GM19372 (cell line): ENCODE measurements around the gene CDC42EP5.
A peak's percentile ranks its signal among the peaks of the same experiment; 100 is the strongest.
"Not testable (repeated sequence)": the region's sequence is repeated elsewhere in the genome, so short reads cannot be mapped to it uniquely, and the experiment has no call there.

Experiments
- ATAC-seq: cut with Tn5 transposase; IDR thresholded peaks from one replicate; pipeline ENCODE4 v1.9.1; 2021; ENCODE audit warnings: mild to moderate bottlenecking, low read depth, moderate library complexity; ENCODE audit not compliant: unreplicated experiment

The CDC42EP5 gene

DNA sequence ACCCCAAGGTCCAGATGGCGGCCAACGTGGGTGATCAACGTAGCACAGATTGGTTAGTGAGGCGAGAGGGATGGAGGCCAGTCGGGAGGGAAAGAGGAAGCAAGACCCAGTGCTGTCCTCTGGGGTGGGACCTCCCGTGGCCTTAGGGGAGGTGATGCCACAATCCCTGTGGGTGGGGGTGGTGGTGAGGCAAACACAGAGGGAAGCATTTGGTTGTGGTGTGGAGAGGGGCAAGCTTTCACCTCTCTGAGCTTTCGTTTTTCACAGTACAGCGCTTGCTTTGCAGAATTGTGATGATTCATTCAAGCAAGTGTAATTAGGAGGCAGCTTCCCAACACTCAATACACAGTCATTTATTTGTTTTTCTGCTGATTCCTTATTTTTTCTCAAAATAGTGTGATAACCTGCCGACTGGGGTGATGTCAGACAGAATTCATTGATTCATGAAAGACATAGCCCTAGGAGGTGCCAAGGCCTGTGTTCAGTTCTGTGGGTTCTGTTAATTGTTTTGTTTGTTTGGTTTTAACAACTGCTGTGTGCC, 21.7 kb downstream of the CDC42EP5 start:
- no peak for ATAC-seq

DNA sequence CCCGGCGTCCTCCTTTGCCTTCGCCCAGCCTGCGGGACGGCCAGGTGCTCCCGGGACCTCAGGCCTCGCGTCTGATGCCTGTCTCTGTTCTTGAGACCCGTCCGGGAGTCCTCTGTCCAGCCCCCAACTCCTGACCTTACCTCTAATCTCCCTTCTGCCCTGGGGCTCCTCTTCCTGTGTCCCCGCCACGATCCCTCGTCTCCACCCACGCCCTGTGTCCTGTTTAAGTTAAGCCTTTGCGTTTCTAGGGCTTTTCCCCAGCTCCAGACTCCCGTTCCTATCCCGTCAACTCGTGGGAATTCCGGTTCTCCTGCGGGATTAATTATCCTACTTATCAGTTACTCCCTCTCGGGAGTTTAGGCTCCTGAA, 23.4 kb downstream of the CDC42EP5 start:
- no peak for ATAC-seq

DNA sequence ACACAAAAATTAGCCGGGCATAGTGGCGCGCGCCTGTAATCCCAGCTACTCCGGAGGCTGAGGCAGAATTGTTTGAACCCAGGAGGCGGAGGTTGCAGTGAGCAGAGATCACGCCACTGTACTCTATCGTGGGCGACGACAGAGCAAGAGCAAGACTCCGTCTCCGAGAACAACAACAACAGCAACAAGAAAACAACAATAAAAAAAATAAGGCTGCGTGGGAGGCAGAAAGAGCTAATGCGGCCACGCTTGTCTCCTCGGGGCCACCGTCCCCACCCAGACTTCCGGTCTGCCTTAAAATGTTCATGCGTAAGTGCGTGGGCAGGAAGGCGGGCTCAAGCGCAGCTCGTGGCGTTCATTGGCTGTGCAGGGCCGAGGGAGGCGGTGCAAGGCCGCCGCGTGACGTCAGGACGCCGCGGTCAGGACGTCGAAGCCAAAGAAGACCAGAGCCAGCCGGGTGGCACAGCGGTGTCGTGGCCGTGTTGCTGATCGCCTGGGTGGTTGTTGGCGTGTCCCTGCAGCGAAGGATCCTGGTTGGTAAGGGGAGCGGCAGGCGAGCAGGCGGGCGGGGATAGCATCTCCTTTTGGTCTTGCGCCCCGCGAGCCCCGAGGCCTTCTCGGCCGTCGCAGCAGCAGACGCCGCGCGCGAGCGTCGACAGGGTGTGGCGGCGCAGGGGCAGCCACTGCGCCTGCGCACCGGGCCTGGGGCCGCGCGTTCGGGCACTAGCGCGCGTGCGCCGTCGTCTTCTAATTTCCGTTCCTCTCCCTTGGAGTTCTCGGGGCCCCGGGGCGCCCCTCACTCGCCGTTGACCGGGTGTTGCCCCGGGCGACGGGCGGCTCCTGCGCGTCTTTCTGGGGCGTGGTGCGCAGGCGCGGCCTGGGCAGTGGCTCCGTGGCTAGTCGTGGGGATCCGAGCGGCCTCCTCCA, 24.1 kb downstream of the CDC42EP5 start, which contains the start of gene LENG8:
Gene LENG8 (plus strand): TSS at position 426 of the 927 bp plus-strand sequence. CDS start 2,146 bp downstream, outside the sequence.
- peak; percentile 83 for ATAC-seq

DNA sequence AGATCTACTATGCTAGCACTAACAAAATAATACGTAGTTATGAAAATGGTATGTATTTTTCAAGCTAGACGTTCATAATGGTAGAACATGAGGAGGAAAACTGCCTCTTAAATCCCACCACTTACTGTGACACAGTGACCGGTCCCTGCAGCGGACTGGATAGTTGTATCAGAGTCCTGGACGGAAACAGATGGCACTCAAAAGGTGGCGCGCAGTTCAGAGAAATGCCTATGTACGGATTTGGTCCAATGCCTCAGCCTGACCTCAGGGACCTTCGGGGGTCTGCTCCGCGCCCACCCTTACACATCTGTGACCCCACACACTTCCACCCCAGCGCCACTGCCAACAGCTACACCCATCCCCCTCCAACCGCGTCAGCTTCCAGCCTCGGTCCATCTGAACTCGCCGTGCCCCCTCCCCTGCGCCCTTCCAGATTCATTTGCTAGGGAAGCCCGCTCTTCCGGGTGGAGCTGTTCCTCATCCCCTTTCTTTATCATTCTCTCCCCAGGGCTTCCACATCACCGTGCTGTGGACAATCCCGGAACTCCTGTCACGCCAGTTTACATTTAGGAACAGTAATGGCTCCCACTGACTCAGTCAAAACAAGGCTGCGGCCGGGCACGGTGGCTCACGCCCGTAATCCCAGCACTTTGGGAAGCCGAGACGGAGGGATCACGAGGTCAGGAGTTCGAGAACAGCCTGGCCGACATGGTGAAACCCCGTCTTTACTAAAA, 24.9 kb downstream of the CDC42EP5 start:
- ATAC-seq, result no peak

DNA sequence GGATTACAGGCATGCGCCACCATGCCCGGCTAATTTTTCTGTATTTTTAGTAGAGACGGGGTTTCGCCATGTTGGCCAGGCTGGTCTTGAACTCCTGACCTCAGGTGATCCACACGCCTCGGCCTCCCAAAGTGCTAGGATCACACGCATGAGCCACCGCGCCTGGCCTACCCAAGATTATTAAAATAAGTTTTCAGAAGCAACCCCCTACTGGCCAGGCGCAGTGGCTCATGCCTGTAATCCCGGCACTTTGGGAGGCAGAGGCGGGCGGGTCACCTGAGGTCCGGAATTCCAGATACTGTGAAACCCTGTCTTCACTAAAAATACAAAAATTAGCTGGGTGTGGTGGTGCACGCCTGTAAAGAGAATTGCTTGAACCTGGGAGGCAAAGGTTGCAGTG, 26.7 kb downstream of the CDC42EP5 start:
- not testable (repeated sequence) for ATAC-seq

DNA sequence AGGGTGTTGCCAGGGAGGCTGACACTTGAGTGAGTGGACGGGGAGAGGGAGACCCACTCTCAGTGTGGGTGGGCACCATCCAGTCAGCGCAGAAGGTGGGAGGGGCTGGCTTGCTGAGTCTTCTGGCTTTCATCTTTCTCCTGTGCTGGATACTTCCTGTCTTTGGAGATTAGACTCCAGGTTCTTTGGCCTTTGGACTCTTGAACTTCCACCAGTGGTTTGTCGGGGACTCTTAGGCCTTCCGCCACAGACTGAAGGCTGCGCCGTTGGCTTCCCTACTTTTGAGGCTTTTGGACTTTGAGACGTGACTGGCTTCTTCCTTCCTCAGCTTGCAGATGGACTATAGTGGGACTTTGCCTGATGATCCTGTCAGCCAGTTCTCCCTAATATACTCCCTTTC, 28.4 kb downstream of the CDC42EP5 start:
- no peak for ATAC-seq

DNA sequence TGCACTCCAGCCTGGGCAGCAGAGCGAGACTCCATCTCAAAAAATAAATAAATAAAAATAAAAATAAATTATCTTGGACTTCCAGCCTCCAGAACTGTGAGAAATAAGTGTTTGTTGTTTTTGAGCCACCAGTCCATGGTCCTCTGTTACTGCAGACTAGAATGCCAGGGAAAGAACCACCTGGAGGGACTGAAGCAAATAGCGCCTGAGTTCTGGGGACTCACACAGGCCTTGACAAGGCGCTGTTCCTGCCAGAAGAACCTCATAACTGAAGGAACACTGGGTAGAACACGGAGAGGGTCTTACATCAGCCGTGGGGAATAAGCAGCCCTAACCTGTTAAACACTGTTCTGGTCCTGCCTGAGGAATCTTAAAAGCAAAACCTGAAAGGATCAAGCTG, 32.5 kb downstream of the CDC42EP5 start:
- no peak for ATAC-seq

DNA sequence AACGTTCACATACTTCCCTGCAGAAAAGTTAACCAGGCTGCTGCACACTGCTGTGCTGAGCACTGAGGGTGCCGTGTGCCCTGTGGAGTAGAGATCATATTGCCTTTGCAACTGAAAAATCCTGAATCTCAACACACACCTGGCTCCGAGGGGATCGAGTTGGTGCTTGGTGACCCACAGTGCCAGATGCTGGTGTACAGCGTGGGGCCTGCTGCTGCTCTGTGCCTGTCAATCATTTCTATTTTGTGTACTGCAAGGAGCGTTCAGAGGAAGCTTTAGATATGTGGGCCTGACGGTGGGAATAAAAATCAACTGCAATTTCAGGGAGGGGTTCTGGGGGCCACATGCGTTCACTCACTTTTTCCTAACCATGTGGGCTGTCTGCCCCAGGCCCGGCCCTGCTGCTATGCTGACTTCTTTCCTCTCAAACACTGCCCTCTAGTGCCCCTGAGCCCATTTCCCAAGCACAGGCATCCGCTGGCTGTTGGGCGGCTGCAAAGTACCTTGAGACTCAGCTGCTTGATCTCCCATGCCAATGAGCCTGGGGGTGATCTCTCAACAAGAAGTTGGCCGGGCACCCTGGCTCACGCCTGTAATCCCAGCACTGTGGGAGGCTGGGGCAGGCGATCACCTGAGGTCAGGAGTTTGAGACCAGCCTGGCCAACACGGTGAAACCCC, 33.8 kb downstream of the CDC42EP5 start:
- ATAC-seq, result no peak

DNA sequence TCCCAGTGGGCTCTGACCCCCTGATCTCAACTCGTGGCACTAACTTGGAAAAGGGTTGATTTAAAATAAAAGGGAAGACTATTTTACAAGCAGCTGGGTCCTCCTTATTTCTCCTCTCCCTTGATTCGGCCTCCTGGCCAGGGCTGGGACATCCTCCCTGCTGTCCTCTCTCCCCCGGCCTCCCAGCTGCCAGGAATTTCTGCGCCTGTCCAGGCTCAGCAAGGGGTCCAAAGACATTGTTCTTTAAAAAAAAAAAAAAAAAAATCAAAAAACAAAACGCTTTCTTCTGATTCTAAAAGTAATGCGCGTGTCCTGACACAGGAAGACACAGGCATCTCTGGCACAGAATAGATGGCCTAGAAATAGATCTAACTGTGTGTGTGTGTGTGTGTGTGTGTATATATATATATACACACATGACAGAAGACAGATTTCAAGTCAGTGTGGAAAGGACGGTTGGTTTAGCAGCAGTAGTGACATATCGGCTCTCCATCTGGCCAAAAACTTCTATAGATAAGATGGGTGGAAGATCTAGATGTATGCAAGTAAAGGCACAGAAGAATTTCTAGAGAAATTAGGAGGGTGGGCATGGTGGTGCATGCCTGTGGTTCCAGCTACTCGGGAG, 36.4 kb downstream of the CDC42EP5 start:
- no peak for ATAC-seq

DNA sequence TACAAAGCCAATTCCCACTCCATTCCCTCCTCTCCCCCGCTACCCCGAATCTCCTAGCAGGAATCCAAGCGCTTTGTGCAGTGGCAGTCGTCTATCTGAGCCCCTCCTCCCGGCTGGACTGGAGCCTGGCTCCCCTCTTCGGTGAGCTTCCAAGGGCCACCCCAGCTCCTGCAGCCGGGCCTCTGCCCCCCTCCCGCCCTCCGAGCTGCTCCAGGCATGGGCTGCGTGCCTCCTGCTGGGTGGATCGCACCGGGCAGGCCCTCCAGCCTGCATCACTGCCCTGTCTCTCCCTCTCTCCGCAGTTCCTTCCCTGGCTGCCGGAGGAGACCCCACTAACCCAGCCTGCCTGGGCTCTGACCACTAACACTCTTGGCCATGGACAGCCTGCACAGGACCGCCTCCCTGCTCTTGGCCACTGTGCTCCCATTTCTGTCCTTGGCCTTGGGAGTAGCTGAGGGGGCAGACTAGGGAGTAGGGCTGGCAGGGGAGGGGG, 37.0 kb downstream of the CDC42EP5 start:
- no peak for ATAC-seq

DNA sequence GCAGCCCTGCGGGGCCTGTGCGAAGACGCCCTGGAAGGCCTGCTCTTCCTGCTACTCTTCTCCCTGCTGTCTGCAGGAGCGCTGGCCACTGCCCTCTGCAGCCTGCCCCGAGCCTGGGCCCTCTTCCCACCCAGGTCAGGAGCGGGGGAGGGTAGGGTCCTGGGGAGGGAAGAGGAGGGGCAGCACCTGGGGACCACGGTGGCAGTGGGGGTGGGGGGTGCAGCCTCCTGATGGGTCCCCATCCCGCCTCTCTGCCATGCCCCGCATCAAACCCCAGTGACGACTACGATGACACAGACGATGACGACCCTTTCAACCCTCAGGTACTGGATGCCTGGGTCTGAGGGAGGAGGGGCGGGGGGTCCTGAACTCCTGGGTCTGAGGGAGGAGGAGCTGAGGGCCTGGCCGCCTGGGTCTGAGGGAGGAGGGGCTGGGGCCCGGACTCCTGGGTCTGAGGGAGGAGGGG, 37.5 kb downstream of the CDC42EP5 start:
- ATAC-seq, result no peak

DNA sequence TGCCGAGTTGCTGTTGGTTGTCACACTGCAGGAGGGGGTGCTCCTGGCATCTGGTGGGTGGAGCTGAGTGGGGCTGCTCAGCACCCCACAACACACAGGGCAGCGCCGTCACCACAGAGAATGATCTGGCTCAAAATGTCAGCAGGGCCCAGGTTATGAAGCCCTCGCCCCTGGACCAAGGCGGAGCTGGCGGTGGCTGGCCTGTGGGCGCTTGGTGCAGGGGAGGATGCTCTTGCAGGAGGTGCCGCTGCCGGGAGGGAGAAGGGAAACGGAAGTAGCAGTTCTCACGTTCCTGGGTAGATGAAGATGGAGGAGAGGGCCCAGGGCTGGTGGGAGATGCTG, 38.3 kb downstream of the CDC42EP5 start:
- ATAC-seq, result no peak

DNA sequence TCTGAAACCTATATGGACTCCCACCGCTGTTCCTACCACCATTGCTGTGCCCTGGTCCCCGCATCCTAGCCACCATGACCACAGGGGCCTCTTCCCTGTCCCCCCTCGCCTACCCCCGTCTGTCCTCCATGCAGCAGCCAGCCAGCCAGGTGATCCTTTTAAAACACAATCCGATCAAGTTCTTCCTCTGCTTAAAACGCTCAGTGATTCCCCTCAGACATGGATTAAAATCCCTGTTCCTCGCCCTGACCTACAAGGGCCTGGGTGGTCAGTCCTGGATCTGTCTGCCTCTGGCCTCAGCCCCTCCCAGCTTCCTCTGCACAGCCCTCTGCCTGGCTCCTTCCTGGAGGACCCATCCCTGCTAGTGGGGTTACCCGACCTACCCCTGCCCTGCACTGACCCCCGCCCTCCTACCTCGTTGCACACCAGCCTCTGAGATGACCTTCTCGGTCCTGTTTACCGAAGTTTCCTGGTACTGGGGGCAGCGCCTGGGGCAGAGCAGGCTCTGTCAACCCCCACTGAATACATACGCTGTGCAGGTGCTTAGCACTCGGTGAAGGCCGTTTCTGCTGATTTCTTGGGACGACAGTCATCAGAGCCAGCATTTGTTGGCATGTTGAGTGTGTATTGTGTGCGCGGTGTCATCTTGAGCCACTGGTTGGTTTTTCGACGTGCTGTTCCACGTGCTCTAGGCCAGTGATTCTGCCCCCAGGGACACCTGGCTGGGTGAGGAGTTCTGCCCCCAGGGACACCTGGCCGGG, 38.8 kb downstream of the CDC42EP5 start:
- no peak for ATAC-seq

DNA sequence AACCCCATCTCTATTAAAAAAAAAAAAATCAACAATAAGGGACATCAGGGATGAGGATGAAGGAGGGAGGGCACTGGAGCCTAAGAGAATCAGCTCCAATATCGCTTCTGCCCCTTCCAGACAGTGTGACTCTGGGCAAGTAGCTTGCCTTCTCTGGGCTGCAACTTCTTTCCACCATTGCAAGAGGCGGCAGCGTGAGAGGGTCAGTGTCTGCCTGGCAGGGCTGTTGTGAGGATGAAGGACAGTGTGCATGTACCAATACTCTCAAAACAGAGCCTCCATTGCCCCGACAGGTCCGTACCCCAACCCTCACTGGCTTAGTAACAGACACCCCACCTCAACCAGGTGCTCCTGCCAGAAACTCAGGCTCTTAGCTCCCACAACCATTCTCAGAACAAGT, 39.4 kb downstream of the CDC42EP5 start:
- ATAC-seq, result no peak

DNA sequence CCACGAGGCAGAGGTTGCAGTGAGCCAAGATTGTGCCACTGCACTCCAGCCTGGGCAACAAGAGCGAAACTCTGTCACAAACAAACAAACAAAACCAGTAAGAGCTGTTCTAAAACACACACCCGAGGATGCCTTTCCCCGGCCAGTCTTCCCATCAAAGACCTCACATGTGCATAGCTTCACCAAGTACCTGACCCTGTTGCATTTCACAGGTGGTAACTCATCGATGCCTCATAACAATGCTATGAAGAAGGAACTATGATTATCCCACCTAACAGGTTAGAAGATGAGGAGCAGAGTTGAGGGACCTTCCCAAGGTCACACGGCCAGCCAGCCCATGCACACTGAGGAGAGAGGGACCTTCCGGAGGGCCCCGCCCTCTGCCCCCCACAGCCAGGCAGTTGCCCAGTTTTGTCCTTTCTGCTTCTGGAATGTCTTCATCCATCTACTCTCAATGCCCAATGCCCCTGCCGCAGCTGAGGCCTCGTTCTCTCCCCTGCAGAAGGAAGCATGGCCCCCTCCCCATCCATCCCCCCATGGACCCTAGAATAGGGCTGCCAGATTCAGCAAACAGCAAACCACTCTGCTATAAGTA, 40.9 kb downstream of the CDC42EP5 start:
- ATAC-seq, result no peak

DNA sequence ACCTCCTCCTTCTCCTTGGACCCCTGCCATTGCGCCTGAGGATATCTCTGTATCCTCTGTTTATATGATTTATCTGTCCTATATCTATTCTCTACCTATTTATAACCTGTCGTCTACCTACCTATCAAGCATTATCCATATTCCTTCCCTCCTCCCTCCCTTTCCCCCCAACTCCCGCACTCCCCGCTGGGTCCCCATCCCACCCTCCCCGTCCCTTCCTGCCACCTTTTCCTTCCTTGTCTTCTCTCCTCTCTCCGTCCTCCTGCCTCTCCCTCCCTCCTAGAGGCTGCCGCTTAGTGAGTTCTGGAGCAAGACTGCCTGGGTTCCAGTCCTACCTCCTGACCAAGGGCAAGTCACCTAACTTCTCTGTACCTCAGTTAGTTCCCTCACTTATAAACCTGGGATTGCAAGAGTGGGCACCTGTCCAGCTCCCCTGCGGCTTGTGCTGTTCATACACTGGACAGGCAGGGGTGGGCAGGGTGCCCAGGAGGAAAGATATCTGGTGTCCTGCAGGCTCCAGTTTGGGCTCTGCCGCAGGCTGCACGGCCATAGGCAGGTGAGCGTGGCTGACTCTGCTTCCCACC, 41.7 kb downstream of the CDC42EP5 start:
- ATAC-seq, result no peak

DNA sequence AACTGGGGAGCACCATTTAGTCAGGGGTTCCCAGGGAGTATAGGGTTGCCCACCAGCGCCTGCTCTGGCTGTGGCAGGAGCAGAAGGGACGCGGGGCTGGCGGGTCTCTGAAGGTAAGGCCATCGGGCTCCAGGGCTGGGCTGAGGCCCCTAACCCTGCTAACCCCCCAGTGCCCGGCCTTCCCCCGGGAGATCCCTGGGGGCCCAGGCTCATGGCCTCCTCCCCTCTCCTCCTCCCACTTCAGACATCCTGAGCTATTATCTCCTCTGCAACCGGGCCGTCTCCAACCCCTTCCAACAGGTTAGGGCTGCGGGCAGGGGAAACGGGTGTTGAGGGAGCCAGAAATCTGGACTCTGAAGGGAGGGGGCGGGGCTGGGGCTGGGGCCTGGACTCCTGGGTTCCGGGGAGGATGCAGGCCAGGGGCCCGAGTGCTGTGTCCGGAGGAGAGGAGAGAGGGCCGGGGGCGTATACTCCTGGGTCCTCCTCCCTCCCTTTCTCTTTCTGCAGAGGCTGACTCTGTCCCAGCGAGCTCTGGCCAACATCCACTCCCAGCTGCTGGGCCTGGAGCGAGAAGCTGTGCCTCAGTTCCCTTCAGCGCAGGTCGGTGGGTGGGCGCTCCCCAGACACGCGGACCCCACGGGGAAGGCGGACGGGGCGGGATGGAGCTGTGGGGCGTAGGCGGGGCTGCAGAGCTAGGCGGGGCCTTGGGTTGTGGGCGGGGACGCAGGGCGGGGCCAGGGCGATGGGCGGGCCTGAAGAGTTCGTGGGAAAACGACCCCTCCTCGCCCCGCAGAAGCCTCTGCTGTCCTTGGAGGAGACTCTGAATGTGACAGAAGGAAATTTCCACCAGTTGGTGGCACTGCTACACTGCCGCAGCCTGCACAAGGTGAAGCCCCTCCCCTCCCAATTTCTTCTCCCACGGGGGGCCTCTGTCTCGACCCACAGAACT, 42.5 kb downstream of the CDC42EP5 start:
- no peak for ATAC-seq
